Uterus (tissue), 4 donors: ENCODE results near the gene STIM1. TPM values are rescaled to one million over a fixed set of nuclear protein-coding genes. Genes with fewer than 3 reads are reported as not detected.
A peak's percentile ranks its signal among the peaks of the same experiment; 100 is the strongest.

Experiments
- DNase-seq, 2 donors: peaks; one replicate each; pipeline ENCODE4 v3.0.0-alpha.2; 2019 to 2020
- H3K27ac ChIP-seq, 2 donors: fragments of 200-600 bp; sonication (generic); 1 replicate in 1 of 2; 2 replicates in 1 of 2; pipeline ENCODE4 v1.5.1; 2016 to 2018
- H3K27me3 ChIP-seq, 2 donors: fragments of 200-600 bp; sonication (generic); one replicate each; pipeline ENCODE4 v1.5.1; 2018 to 2019; ENCODE audit warnings: control low read depth in 1 of 2
- H3K36me3 ChIP-seq, 2 donors: fragments of 200-600 bp; sonication (generic); one replicate each; pipeline ENCODE4 v1.5.1; 2019; ENCODE audit warnings: control low read depth in 1 of 2
- H3K4me1 ChIP-seq, 2 donors: fragments of 200-600 bp; sonication (generic); one replicate each; pipeline ENCODE4 v1.5.1; 2018 to 2019; ENCODE audit warnings: control low read depth in 1 of 2
- H3K4me3 ChIP-seq, 2 donors: fragments of 200-600 bp; sonication (generic); 1 replicate in 1 of 2; 2 replicates in 1 of 2; pipeline ENCODE4 v1.5.1; 2018 to 2019; ENCODE audit warnings: mild to moderate bottlenecking in 1 of 2
- H3K9me3 ChIP-seq, 2 donors: fragments of 200-600 bp; sonication (generic); one replicate each; pipeline ENCODE4 v1.5.1; 2019; ENCODE audit warnings: control low read depth in 1 of 2
- CTCF ChIP-seq, 4 experiments: fragments of 200-600 bp in 2 of 4; fragments of 450-650 bp in 2 of 4; sonication (generic) in 2 of 4; IDR thresholded peaks; one replicate each; pipeline ENCODE4 v1.5.1; 2016 to 2019; ENCODE audit warnings: antibody characterized with exemption in 4 of 4, mild to moderate bottlenecking in 2 of 4, moderate library complexity in 1 of 4
- POLR2A ChIP-seq, 2 donors: fragments of 450-650 bp; IDR thresholded peaks; one replicate each; pipeline ENCODE4 v1.6.1; 2016; ENCODE audit warnings: antibody characterized with exemption in 2 of 2, mild to moderate bottlenecking in 1 of 2, moderate library complexity in 1 of 2
- intact Hi-C: fragments of 100-400 bp; cut with DNase I; formaldehyde crosslinking; loops from one replicate; pipeline ENCODE4 v1.15.1; 2023; ENCODE audit warnings: low total_unique reads
- total RNA-seq, 4 donors: library from RNA; depleted of rRNA in 3 of 4; stranded (reverse); fragments of >200 nt in 3 of 4; gene quantifications; one replicate each; pipeline versions ENCODE4 v1.1.0 to v1.2.4, GENCODE V29; 2014 to 2023
- donor health status: DM: yes; HTN: yes; CAD: no.

Gene STIM1
- total RNA-seq, 4 donors from 2014 or later = 37.6 to 114 (median 56.3) TPM

- Histone ChIP-seq H3K27me3 (no peaks in the 10 kb centered on the region), H3K9me3 (no peaks in the 10 kb centered on the region), H3K4me1 (no peaks in the 10 kb centered on the region), H3K27ac (peak overlapping the region in 1 of 2 donors; percentile 11), H3K36me3 (no peaks in the 10 kb centered on the region), H3K4me3 (no peak overlapping the region)
- TF ChIP-seq CTCF (IDR thresholded peaks at IDR 0.05) (peak; percentile 82 to 97 (median 94)), POLR2A (IDR thresholded peaks at IDR 0.05) (peak in 1 of 2 donors; percentile 20)
- DNase-seq = peak; percentile 37 to 76
- intact Hi-C loops = loop anchor here (5.0 kb wide), 1 partner anchor 225 kb away; no protein-coding TSS in a partner anchor
Observed at GRCh38 chr11:4072668-4073285, 217.3 kb downstream of the STIM1 start.

GRCh38 chr11:4074266-4074665, 218.8 kb downstream of the STIM1 start:
- no peak for TF ChIP-seq CTCF (IDR thresholded peaks at IDR 0.05)
- no peak for TF ChIP-seq POLR2A (IDR thresholded peaks at IDR 0.05)
- intact Hi-C loops = loop anchor here (5.0 kb wide), 1 partner anchor 227 kb away; no protein-coding TSS in a partner anchor

GRCh38 chr11:4076774-4077173, 221.3 kb downstream of the STIM1 start:
- intact Hi-C loops = no loop called here
- no peaks in the 10 kb centered on the region for H3K9me3 ChIP-seq
- DNase-seq = no peak
- TF ChIP-seq CTCF (IDR thresholded peaks at IDR 0.05) (no peak), POLR2A (IDR thresholded peaks at IDR 0.05) (no peak)
- no peak overlapping the region for H3K27ac ChIP-seq
- no peaks in the 10 kb centered on the region for H3K36me3 ChIP-seq
- no peak overlapping the region for H3K4me3 ChIP-seq
- H3K27me3 ChIP-seq = no peaks in the 10 kb centered on the region
- no peaks in the 10 kb centered on the region for H3K4me1 ChIP-seq

More at GRCh38 chr11:4074266-4074665, 218.8 kb downstream of the STIM1 start:
- Histone ChIP-seq H3K9me3 (no peaks in the 10 kb centered on the region), H3K4me3 (no peak overlapping the region), H3K27me3 (no peaks in the 10 kb centered on the region), H3K4me1 (no peaks in the 10 kb centered on the region), H3K27ac (no peak overlapping the region), H3K36me3 (no peaks in the 10 kb centered on the region)
- DNase-seq = no peak

GRCh38 chr11:4083198-4083597, 227.7 kb downstream of the STIM1 start:
- no peaks in the 10 kb centered on the region for H3K4me1 ChIP-seq
- intact Hi-C loops = no loop called here
- H3K36me3 ChIP-seq = no peaks in the 10 kb centered on the region
- H3K4me3 ChIP-seq = no peak overlapping the region
- no peak overlapping the region for H3K27ac ChIP-seq
- TF ChIP-seq POLR2A (IDR thresholded peaks at IDR 0.05) = no peak
- TF ChIP-seq CTCF (IDR thresholded peaks at IDR 0.05) = no peak
- DNase-seq = no peak
- no peaks in the 10 kb centered on the region for H3K27me3 ChIP-seq
- H3K9me3 ChIP-seq = no peaks in the 10 kb centered on the region

GRCh38 chr11:4084406-4085125, 229.1 kb downstream of the STIM1 start:
- Histone ChIP-seq H3K4me3 (no peak overlapping the region), H3K4me1 (no peaks in the 10 kb centered on the region), H3K27ac (no peak overlapping the region), H3K9me3 (no peaks in the 10 kb centered on the region), H3K27me3 (no peaks in the 10 kb centered on the region), H3K36me3 (no peaks in the 10 kb centered on the region)
- TF ChIP-seq POLR2A (IDR thresholded peaks at IDR 0.05) (no peak), CTCF (IDR thresholded peaks at IDR 0.05) (no peak)
- no peak for DNase-seq
- intact Hi-C loops = no loop called here
